ENCODE data around the gene ZNF154. TPM values are rescaled to one million over a fixed set of nuclear protein-coding genes. Genes with fewer than 3 reads are reported as not detected.

The ZNF154 gene
- total RNA-seq, 1 donor from 2014 or later, result 39.0 TPM

DNA sequence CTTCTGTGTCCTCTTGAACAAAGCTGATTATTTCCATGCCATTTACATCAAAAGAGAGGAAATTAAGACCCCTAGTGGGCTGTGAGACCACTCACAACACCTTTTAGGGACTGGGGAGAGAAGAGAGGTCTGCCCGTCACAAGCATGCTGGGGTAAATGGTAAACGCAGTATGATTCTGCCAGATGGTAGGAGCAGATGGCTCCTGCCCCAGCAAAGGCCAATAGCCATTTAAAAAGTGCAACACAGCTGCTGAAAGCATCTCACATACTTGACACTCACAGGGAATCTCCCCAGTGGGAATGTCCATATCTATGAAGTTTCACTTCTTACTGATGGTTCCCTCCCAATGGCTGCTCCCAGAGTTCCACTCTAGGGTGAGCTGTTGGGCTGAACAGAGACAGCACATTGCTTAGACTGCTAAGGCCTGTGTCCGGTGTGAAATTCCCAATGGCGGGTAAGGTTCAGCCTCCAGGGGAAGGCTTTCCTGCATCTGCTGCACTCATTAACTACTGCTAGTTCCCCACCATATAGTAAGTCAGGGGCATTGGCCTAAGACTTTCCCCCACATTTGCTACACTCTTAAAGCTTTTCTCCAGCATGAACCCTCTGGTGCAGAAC is 11.0 kb upstream of the ZNF154 start:
- Mint-ChIP-seq H3K4me1 (ENCODE audit: low read depth) (no peaks in the 10 kb centered on the region), H3K9me3 (ENCODE audit: low read depth) (peaks cover 56% of the 10 kb centered on the region), H3K27me3 (no peaks in the 10 kb centered on the region), H3K36me3 (ENCODE audit: insufficient read depth) (peaks cover 74% of the 10 kb centered on the region), H3K27ac (no peak overlapping the region), H3K4me3 (ENCODE audit: low read depth) (no peak overlapping the region)
- no peak for DNase-seq (ENCODE audit: low spot score, unreplicated experiment)
- TF ChIP-seq, protein P1, sequence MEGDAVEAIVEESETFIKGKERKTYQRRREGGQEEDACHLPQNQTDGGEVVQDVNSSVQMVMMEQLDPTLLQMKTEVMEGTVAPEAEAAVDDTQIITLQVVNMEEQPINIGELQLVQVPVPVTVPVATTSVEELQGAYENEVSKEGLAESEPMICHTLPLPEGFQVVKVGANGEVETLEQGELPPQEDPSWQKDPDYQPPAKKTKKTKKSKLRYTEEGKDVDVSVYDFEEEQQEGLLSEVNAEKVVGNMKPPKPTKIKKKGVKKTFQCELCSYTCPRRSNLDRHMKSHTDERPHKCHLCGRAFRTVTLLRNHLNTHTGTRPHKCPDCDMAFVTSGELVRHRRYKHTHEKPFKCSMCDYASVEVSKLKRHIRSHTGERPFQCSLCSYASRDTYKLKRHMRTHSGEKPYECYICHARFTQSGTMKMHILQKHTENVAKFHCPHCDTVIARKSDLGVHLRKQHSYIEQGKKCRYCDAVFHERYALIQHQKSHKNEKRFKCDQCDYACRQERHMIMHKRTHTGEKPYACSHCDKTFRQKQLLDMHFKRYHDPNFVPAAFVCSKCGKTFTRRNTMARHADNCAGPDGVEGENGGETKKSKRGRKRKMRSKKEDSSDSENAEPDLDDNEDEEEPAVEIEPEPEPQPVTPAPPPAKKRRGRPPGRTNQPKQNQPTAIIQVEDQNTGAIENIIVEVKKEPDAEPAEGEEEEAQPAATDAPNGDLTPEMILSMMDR (IDR thresholded peaks at IDR 0.05; ENCODE audit: unreplicated experiment), result no peak

DNA sequence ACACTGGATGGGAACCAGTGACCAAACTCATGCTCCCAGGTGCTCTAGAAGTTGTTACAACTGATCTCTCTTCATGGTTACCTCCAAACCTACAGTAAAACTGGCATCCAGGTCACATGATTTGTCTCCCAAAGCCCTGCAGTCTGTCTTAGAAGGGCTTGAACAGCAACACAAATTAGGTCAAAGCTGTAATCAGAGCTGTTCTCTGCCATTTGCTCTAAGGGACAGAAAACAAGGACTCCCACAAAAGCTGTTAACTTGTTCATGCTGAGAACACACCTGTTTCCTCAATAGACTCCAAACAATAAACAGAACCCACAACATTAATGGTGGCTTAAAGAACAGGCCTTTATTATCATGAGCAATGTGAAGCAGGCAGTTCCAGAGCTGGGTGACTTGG is 10.4 kb upstream of the ZNF154 start:
- Mint-ChIP-seq H3K4me3 (ENCODE audit: low read depth) (no peak overlapping the region), H3K27me3 (no peaks in the 10 kb centered on the region), H3K36me3 (ENCODE audit: insufficient read depth) (peaks cover 73% of the 10 kb centered on the region), H3K9me3 (ENCODE audit: low read depth) (peaks cover 52% of the 10 kb centered on the region), H3K27ac (no peak overlapping the region), H3K4me1 (ENCODE audit: low read depth) (no peaks in the 10 kb centered on the region)
- TF ChIP-seq, protein P1 (IDR thresholded peaks at IDR 0.05; ENCODE audit: unreplicated experiment), result no peak
- DNase-seq (ENCODE audit: low spot score, unreplicated experiment), result no peak

DNA sequence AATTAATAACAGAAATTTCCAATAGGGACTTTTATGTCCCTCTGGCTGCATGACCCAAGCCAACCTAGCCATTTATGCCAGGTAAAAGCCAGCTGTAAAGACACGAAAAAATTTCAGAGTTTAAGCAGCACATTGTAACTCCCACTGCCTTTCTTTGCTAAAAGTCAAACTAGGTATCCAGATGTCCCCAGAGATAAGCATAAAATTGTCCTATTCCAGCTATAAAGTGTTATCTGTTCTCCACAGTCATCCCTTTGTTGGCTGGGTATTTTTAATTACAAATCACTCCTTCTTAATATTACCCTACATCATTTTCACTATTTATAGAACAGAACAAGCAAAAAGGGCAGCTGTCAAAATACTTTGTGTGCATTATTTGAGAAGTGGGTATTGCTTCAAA is 3.2 kb upstream of the ZNF154 start:
- Mint-ChIP-seq H3K9me3 (ENCODE audit: low read depth) (peaks cover 17% of the 10 kb centered on the region), H3K4me3 (ENCODE audit: low read depth) (no peak overlapping the region), H3K36me3 (ENCODE audit: insufficient read depth) (peaks cover 36% of the 10 kb centered on the region), H3K27me3 (no peaks in the 10 kb centered on the region), H3K4me1 (ENCODE audit: low read depth) (peaks cover 16% of the 10 kb centered on the region), H3K27ac (no peak overlapping the region)
- DNase-seq (ENCODE audit: low spot score, unreplicated experiment), result no peak
- TF ChIP-seq, protein P1 (IDR thresholded peaks at IDR 0.05; ENCODE audit: unreplicated experiment), result no peak

DNA sequence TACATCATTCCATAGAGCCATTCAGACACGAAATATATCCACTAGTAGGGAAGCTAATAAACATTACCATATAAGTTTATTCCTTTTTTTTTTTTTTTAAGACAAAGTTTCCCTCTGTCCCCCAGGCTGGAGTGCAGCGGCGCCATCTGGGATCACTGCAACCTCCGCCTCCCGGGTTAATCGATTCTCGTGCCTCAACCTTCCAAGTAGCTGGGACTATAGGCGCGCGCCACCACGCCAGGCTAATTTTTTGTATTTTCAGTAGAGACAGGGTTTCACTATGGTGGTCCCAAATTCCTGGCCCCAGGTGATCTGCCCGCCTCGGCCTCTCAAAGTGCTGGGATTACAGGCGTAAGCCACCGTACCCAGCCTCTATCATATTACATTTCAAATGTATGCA is 612 bp upstream of the ZNF154 start:
- Mint-ChIP-seq H3K27me3 (no peaks in the 10 kb centered on the region), H3K27ac (peak overlapping the region; percentile 99), H3K36me3 (ENCODE audit: insufficient read depth) (peaks cover 49% of the 10 kb centered on the region), H3K4me1 (ENCODE audit: low read depth) (peaks cover 17% of the 10 kb centered on the region), H3K9me3 (ENCODE audit: low read depth) (peaks cover 29% of the 10 kb centered on the region), H3K4me3 (ENCODE audit: low read depth) (peak overlapping the region; percentile 95)
- no peak for DNase-seq (ENCODE audit: low spot score, unreplicated experiment)
- TF ChIP-seq, protein P1 (IDR thresholded peaks at IDR 0.05; ENCODE audit: unreplicated experiment), result no peak

DNA sequence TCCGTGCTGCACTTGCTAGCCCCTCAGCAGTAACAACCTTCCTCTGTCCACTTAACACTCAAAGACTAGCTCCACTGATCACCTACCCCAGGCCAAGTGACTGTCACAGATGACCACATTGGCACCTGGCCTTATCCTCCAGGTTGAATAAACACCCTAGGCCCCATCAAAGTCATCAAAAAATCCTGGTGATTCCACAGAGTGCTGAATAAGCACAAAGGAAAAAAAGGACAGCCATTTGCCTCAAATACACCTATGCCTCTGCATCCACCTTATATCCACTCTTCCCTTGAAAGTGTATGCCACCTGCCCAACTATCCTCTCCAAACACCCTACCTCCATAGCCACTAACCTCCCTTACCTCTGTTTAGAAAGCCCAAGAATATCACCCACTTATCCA is 2.7 kb downstream of the ZNF154 start:
- Mint-ChIP-seq H3K9me3 (ENCODE audit: low read depth) (peaks cover 53% of the 10 kb centered on the region), H3K27me3 (no peaks in the 10 kb centered on the region), H3K4me3 (ENCODE audit: low read depth) (peak overlapping the region; percentile 9), H3K27ac (peak overlapping the region; percentile 9), H3K4me1 (ENCODE audit: low read depth) (peaks cover 17% of the 10 kb centered on the region), H3K36me3 (ENCODE audit: insufficient read depth) (peaks cover 75% of the 10 kb centered on the region)
- TF ChIP-seq, protein P1 (IDR thresholded peaks at IDR 0.05; ENCODE audit: unreplicated experiment), result no peak
- no peak for DNase-seq (ENCODE audit: low spot score, unreplicated experiment)

All from progenitor cell of endocrine pancreas (in vitro differentiated cells).